HepG2 (cell line): ENCODE measurements around the gene DHRS4L2. TPM values are rescaled to one million over a fixed set of nuclear protein-coding genes. Genes with fewer than 3 reads are reported as not detected.
"Not testable (repeated sequence)": the region's sequence is repeated elsewhere in the genome, so short reads cannot be mapped to it uniquely, and the experiment has no call there.

Source experiments
- AKAP8 ChIP-seq: sonication (generic); formaldehyde crosslinking; IDR thresholded peaks from 2 replicates; pipeline ENCODE4 v1.5.1; 2020; ENCODE audit warnings: mild to moderate bottlenecking, missing genetic modification reagents
- E2F1 ChIP-seq: sonication (generic); formaldehyde crosslinking; IDR thresholded peaks from 2 replicates; pipeline ENCODE4 v1.5.0; 2020; ENCODE audit warnings: missing genetic modification reagents
- FOXO1 ChIP-seq: sonication (generic); formaldehyde crosslinking; IDR thresholded peaks from 2 replicates; pipeline ENCODE4 v1.4.0; 2020; ENCODE audit warnings: missing genetic modification reagents
- HES4 ChIP-seq: sonication (generic); formaldehyde crosslinking; IDR thresholded peaks from 2 replicates; pipeline ENCODE4 v1.9.0; 2021; ENCODE audit warnings: mild to moderate bottlenecking, missing genetic modification reagents, borderline replicate concordance
- HINFP ChIP-seq: sonication (generic); formaldehyde crosslinking; IDR thresholded peaks from 2 replicates; pipeline ENCODE4 v1.4.0; 2020; ENCODE audit warnings: low read depth, mild to moderate bottlenecking, missing genetic modification reagents
- HNRNPL ChIP-seq: fragments of 200-400 bp; formaldehyde crosslinking; IDR thresholded peaks from 2 replicates; pipeline ENCODE4 v1.6.1; 2017; ENCODE audit warnings: mild to moderate bottlenecking, low read depth, low read length
- KLF15 ChIP-seq: sonication (generic); formaldehyde crosslinking; IDR thresholded peaks from 2 replicates; pipeline ENCODE4 v1.8.1; 2023; ENCODE audit warnings: borderline replicate concordance, mild to moderate bottlenecking, inconsistent platforms, missing genetic modification reagents, mixed read lengths
- NCOA2 ChIP-seq: sonication (generic); formaldehyde crosslinking; IDR thresholded peaks from 2 replicates; pipeline ENCODE4 v1.8.0; 2022; ENCODE audit warnings: inconsistent platforms
- SOX6 ChIP-seq, 2 experiments: fragments of 450-650 bp in 1 of 2; sonication (generic) in 1 of 2; formaldehyde crosslinking in 1 of 2; IDR thresholded peaks; 2 replicates each; pipeline versions ENCODE4 v1.4.0 to v1.6.1; 2017 to 2020; ENCODE audit warnings: antibody characterized with exemption in 1 of 2, mild to moderate bottlenecking in 1 of 2, missing genetic modification reagents in 1 of 2
- WIZ ChIP-seq: sonication (generic); formaldehyde crosslinking; IDR thresholded peaks from 2 replicates; pipeline ENCODE4 v1.5.1; 2020; ENCODE audit warnings: mild to moderate bottlenecking, missing genetic modification reagents
- ZKSCAN5 ChIP-seq: sonication (generic); formaldehyde crosslinking; IDR thresholded peaks from 2 replicates; pipeline ENCODE4 v1.5.1; 2020; ENCODE audit warnings: mild to moderate bottlenecking, missing genetic modification reagents
- ZNF160 ChIP-seq: sonication (generic); formaldehyde crosslinking; IDR thresholded peaks from 2 replicates; pipeline ENCODE4 v1.8.0; 2022; ENCODE audit warnings: mild to moderate bottlenecking, inconsistent platforms, missing genetic modification reagents
- ZNF292 ChIP-seq: sonication (generic); formaldehyde crosslinking; IDR thresholded peaks from 2 replicates; pipeline ENCODE4 v1.8.1; 2022; ENCODE audit warnings: mild to moderate bottlenecking, low read depth, missing genetic modification reagents, borderline replicate concordance
- ZNF451 ChIP-seq: sonication (generic); formaldehyde crosslinking; IDR thresholded peaks from 2 replicates; pipeline ENCODE4 v1.5.0; 2020; ENCODE audit warnings: mild to moderate bottlenecking, missing genetic modification reagents
- ZNF709 ChIP-seq: sonication (generic); formaldehyde crosslinking; IDR thresholded peaks from 2 replicates; pipeline ENCODE4 v1.5.0; 2020; ENCODE audit warnings: mild to moderate bottlenecking, missing genetic modification reagents
- ZNF776 ChIP-seq: sonication (generic); formaldehyde crosslinking; IDR thresholded peaks from 2 replicates; pipeline ENCODE4 v1.4.0; 2020; ENCODE audit warnings: mild to moderate bottlenecking, missing genetic modification reagents
- ZNF839 ChIP-seq: sonication (generic); formaldehyde crosslinking; IDR thresholded peaks from 2 replicates; pipeline ENCODE4 v1.4.0; 2020; ENCODE audit warnings: missing genetic modification reagents, mild to moderate bottlenecking, borderline replicate concordance
- polyA plus RNA-seq, 8 experiments: library from polyadenylated mRNA; depleted of rRNA in 3 of 8; stranded (reverse) in 7 of 8; unstranded in 1 of 8; fragments of >200 nt; fragmentation: Illumina TruSeq in 4 of 8; extraction: Trizol in 4 of 8; gene quantifications; 2 replicates each; pipeline versions ENCODE4 v1.2.1 to v1.2.3, GENCODE V29; 2011 to 2016; ENCODE audit warnings: low read depth in 4 of 8, missing spikeins in 1 of 8, mixed read lengths in 1 of 8; ENCODE audit not compliant: insufficient read depth in 1 of 8
- total RNA-seq, 5 experiments: library from RNA; depleted of rRNA; stranded (reverse); fragments of >200 nt; fragmentation: Illumina TruSeq; extraction: Trizol; gene quantifications; 2 replicates each; pipeline ENCODE4 v1.2.3, GENCODE V29; 2016; ENCODE audit warnings: low read depth in 1 of 5
- TF ChIP-seq, protein P1 (sequence below): sonication (generic); formaldehyde crosslinking; IDR thresholded peaks from 2 replicates; pipeline ENCODE4 v1.4.0; 2020; ENCODE audit warnings: missing genetic modification reagents, borderline replicate concordance
- TF ChIP-seq, protein P2 (sequence below): sonication (generic); formaldehyde crosslinking; IDR thresholded peaks from 2 replicates; pipeline ENCODE4 v1.4.0; 2020; ENCODE audit warnings: missing genetic modification reagents, borderline replicate concordance
- TF ChIP-seq, protein P3 (sequence below): sonication (generic); formaldehyde crosslinking; IDR thresholded peaks from 2 replicates; pipeline ENCODE4 v1.8.1; 2023; ENCODE audit warnings: mild to moderate bottlenecking, inconsistent platforms, moderate library complexity, missing genetic modification reagents, borderline replicate concordance

Gene DHRS4L2
- total and polyA plus RNA-seq, 2 of the 13 experiments (the other 11 are each of a cell fraction or from before 2014, with no cell fraction given), result 24.7 to 38.2 TPM

DNA sequence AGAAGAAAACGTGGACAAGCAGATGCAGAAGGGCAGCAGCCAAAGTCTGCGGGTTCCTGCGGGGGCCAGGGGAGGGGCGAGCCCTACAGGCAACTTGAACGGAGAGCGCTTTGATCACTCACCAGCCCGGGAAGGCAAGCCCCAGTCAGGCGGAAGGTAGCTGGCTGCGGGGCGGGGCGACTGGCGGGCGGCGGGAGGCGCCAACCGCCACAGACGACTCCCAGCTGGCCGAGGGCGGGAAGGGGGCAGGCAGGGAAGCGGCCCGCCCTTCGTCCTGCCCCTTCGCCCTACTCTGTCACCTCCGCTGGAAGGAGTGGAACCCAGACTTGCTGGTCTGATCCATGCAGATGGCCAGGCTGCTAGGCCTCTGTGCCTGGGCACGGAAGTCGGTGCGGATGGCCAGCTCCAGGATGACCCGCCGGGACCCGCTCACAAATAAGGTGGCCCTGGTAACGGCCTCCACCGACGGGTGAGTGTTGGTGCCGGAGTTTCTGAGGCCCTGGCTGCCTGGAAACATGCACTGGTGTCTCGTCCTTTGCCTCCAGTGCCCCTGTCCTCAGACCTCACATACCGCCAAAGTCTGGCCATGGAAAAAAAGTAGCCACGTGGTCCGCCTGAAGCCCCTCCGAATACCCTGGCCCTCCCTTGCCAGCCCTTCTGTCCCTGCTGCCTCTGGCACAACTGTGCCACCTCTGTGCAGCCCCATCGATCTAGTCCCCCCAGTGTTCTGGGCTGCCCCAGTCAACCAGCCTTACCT is at the start of gene DHRS4L2 (continued):
- TF ChIP-seq, protein P1, sequence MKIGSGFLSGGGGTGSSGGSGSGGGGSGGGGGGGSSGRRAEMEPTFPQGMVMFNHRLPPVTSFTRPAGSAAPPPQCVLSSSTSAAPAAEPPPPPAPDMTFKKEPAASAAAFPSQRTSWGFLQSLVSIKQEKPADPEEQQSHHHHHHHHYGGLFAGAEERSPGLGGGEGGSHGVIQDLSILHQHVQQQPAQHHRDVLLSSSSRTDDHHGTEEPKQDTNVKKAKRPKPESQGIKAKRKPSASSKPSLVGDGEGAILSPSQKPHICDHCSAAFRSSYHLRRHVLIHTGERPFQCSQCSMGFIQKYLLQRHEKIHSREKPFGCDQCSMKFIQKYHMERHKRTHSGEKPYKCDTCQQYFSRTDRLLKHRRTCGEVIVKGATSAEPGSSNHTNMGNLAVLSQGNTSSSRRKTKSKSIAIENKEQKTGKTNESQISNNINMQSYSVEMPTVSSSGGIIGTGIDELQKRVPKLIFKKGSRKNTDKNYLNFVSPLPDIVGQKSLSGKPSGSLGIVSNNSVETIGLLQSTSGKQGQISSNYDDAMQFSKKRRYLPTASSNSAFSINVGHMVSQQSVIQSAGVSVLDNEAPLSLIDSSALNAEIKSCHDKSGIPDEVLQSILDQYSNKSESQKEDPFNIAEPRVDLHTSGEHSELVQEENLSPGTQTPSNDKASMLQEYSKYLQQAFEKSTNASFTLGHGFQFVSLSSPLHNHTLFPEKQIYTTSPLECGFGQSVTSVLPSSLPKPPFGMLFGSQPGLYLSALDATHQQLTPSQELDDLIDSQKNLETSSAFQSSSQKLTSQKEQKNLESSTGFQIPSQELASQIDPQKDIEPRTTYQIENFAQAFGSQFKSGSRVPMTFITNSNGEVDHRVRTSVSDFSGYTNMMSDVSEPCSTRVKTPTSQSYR, result 0 out of 2 replicates have a peak, but pooled peaks have one; percentile 4
- TF ChIP-seq SOX6 (IDR thresholded peaks at IDR 0.05), result not testable (repeated sequence)
- TF ChIP-seq SOX6 (CRISPR knock-in tag; IDR thresholded peaks at IDR 0.05) (peak; percentile 48), ZNF451 (CRISPR knock-in tag) (peak; percentile 58; the same call in 1 of the 2 replicates), WIZ (CRISPR knock-in tag) (peak; percentile 96), HINFP (CRISPR knock-in tag) (0 out of 2 replicates have a peak, but pooled peaks have one; percentile 64), E2F1 (CRISPR knock-in tag) (peak; percentile 98), ZNF709 (CRISPR knock-in tag) (peak; percentile 97), ZKSCAN5 (peak; percentile 98), FOXO1 (CRISPR knock-in tag) (peak; percentile 32; the same call in 1 of the 2 replicates), KLF15 (CRISPR knock-in tag) (0 out of 2 replicates have a peak, but pooled peaks have one; percentile 38), HES4 (CRISPR knock-in tag) (peak; percentile 98; the same call in 1 of the 2 replicates), HNRNPL (0 out of 2 replicates have a peak, but pooled peaks have one; percentile 79), ZNF160 (CRISPR knock-in tag) (peak; percentile 68; the same call in 1 of the 2 replicates), ZNF839 (CRISPR knock-in tag) (peak; percentile 98; the same call in 1 of the 2 replicates), AKAP8 (CRISPR knock-in tag) (peak; percentile 96), ZNF292 (CRISPR knock-in tag) (peak; percentile 83), NCOA2 (CRISPR knock-in tag) (peak; percentile 40; the same call in 1 of the 2 replicates), ZNF776 (CRISPR knock-in tag) (peak; percentile 77; the same call in 1 of the 2 replicates)
- TF ChIP-seq, protein P2, sequence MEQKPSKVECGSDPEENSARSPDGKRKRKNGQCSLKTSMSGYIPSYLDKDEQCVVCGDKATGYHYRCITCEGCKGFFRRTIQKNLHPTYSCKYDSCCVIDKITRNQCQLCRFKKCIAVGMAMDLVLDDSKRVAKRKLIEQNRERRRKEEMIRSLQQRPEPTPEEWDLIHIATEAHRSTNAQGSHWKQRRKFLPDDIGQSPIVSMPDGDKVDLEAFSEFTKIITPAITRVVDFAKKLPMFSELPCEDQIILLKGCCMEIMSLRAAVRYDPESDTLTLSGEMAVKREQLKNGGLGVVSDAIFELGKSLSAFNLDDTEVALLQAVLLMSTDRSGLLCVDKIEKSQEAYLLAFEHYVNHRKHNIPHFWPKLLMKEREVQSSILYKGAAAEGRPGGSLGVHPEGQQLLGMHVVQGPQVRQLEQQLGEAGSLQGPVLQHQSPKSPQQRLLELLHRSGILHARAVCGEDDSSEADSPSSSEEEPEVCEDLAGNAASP (CRISPR knock-in tag), result peak; percentile 20
- TF ChIP-seq, protein P3, sequence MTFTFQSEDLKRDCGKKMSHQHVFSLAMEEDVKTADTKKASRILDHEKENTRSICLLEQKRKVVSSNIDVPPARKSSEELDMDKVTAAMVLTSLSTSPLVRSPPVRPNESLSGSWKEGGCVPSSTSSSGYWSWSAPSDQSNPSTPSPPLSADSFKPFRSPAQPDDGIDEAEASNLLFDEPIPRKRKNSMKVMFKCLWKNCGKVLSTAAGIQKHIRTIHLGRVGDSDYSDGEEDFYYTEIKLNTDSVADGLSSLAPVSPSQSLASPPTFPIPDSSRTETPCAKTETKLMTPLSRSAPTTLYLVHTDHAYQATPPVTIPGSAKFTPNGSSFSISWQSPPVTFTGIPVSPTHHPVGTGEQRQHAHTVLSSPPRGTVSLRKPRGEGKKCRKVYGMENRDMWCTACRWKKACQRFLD (CRISPR knock-in tag), result peak; percentile 27; the same call in 1 of the 2 replicates
